AG08396 (cell line): ENCODE results near the gene PHRF1.

Source experiments
- DNase-seq: peaks from one replicate; pipeline ENCODE4 v3.0.0; 2012; ENCODE audit warnings: low spot score, mixed read lengths

The PHRF1 gene

GRCh38 chr11:597166-597725 is 21.0 kb downstream of the PHRF1 start:
- no peak for DNase-seq

- DNase-seq = no peak
These were observed 21.9 kb downstream of the PHRF1 start for GRCh38 chr11:598005-598680.

GRCh38 chr11:601573-602245 is 25.4 kb downstream of the PHRF1 start:
- no peak for DNase-seq

GRCh38 chr11:603154-603553 is 26.9 kb downstream of the PHRF1 start:
- DNase-seq = no peak

- no peak for DNase-seq
These were observed 29.2 kb downstream of the PHRF1 start for GRCh38 chr11:605286-606129.

- DNase-seq = peak; percentile 63
These were observed 30.0 kb downstream of the PHRF1 start for GRCh38 chr11:606245-606644.

- no peak for DNase-seq
These were observed 30.9 kb downstream of the PHRF1 start for GRCh38 chr11:607020-607780.

- DNase-seq = no peak
These were observed 31.8 kb downstream of the PHRF1 start for GRCh38 chr11:607971-608659.

GRCh38 chr11:608791-609251 is 32.6 kb downstream of the PHRF1 start:
- DNase-seq = no peak

GRCh38 chr11:609341-609811 is 33.1 kb downstream of the PHRF1 start:
- DNase-seq = no peak

GRCh38 chr11:610146-610801 is 34.0 kb downstream of the PHRF1 start:
- no peak for DNase-seq

- no peak for DNase-seq
These were observed 35.0 kb downstream of the PHRF1 start for GRCh38 chr11:611001-611996.

- DNase-seq = no peak
These were observed 36.1 kb downstream of the PHRF1 start for GRCh38 chr11:612201-612960.

GRCh38 chr11:612961-613300 is 36.7 kb downstream of the PHRF1 start:
- no peak for DNase-seq

- DNase-seq = no peak
These were observed 37.2 kb downstream of the PHRF1 start for GRCh38 chr11:613369-613968.

- no peak for DNase-seq
These were observed 37.9 kb downstream of the PHRF1 start for GRCh38 chr11:614021-614622.

- no peak for DNase-seq
These were observed 38.6 kb downstream of the PHRF1 start for GRCh38 chr11:614623-615503.
